Measurements from ENCODE around the gene DYDC1. TPM values are rescaled to one million over a fixed set of nuclear protein-coding genes. Genes with fewer than 3 reads are reported as not detected.
A peak's percentile ranks its signal among the peaks of the same experiment; 100 is the strongest.

Gene DYDC1
- total RNA-seq, 1 donor from 2014 or later, result not detected

DNA sequence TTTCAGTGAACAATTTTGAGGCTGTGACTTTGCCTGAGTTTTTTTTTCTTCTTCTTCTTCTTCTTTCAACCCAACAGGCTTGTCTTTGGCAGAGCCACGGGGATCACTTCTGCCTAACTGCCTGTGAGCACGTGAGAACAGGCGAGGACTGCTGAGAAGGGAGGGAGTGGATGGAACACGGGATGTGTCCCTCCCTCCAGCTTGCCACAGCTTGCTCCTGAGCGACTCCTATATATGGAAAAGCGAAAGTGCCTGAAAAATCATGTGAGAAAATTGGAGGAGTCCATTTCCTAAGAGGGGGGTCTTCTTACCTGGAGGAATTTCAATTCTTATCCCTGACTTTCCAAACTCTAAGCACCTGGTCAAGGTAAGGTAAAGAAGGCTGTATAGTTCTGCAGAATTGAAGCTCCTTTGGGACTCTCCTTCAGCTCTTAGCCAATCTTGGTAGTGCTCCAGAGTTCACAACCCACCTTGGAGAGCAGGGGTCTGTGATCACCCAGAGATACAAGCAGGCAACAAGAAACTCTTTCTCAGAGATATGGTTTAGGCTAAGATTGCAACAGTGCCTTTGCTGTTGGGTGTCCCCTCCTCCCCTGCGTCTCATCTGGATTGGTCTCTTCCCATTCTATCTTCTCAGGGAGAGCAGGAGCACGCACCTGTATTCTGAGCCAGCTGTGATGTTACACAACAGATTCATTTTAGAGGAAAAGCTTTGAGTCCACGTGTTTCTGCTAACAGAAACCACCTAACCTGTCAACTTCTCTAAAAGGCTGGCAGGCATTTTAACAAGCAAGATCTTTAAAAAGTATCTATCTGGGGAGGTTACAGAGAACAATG, 66.9 kb downstream of the DYDC1 start, which contains the start of gene MAT1A:
Gene MAT1A, minus strand, starts transcription at position 208 of the 837 bp plus-strand sequence. CDS start 235 bp downstream, outside the sequence.
- peak; percentile 28 for ATAC-seq
- DNase-seq, result no peak
- intact Hi-C loops (cut with micrococcal nuclease), result no loop called here

DNA sequence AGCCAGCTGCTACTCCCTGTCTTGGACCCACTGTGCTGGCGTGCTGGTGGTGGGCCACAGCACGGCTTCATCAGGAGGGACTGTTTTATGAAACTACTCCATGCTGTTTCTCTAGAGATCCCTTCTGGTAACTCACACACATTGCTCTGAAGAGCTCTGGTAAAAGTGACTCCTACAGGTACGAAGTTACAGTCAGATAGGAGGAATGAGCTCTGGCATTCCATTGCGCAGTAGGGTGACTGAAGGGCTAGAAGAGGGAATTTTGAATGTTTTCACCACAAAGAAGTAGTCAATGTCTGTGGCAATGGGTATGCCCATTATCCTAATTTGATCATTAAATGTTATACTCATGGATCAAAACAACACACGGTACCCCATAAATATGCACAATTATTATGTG, 67.7 kb downstream of the DYDC1 start:
- intact Hi-C loops (cut with micrococcal nuclease), result no loop called here
- ATAC-seq, result no peak
- no peak for DNase-seq

Other genes starting within 250 kb of the DYDC1 start
- gene PLAC9, start 224.0 kb downstream of the DYDC1 start, total RNA-seq, result 23.2 TPM
- 405 TPM for gene ANXA11, start 151.2 kb downstream of the DYDC1 start, total RNA-seq
- gene MAT1A, start 67.1 kb downstream of the DYDC1 start, total RNA-seq, result not detected
- gene DYDC2, start within 50 bp of the DYDC1 start, total RNA-seq, result not detected
- 119 TPM for gene PRXL2A, start 51.8 kb upstream of the DYDC1 start, total RNA-seq
- 41.2 TPM for gene TSPAN14, start 97.6 kb upstream of the DYDC1 start, total RNA-seq
- not detected for gene SH2D4B, start 181.1 kb upstream of the DYDC1 start, total RNA-seq

Data from left ventricle myocardium superior (tissue), 1 donor.